GM21619 (cell line): ENCODE data around the gene PCCA.
"Not testable (repeated sequence)": the region's sequence is repeated elsewhere in the genome, so short reads cannot be mapped to it uniquely, and the experiment has no call there.

Experiments
- ATAC-seq: cut with Tn5 transposase; IDR thresholded peaks from one replicate; pipeline ENCODE4 v1.9.1; 2021; ENCODE audit not compliant: unreplicated experiment

The PCCA gene

DNA sequence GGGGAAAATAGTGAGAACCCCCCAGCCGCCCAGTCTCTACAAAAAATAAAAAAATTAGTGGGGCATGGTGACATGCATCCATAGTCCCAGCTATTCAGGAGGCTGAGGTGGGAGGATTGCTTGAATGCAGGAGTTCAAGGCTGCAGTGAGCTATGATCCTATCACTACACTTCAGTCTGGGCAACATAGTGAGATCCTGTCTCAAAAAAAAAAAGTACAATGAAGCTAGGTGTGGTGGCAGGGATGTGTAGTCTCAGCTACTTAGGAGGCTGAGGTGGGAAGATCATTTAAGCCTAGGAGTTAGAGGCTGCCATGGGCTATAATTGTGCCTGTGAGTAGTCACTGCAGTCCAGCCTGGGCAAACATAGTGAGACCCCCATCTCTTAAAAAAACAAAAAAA is 8.9 kb downstream of the PCCA start:
- no peak for ATAC-seq

DNA sequence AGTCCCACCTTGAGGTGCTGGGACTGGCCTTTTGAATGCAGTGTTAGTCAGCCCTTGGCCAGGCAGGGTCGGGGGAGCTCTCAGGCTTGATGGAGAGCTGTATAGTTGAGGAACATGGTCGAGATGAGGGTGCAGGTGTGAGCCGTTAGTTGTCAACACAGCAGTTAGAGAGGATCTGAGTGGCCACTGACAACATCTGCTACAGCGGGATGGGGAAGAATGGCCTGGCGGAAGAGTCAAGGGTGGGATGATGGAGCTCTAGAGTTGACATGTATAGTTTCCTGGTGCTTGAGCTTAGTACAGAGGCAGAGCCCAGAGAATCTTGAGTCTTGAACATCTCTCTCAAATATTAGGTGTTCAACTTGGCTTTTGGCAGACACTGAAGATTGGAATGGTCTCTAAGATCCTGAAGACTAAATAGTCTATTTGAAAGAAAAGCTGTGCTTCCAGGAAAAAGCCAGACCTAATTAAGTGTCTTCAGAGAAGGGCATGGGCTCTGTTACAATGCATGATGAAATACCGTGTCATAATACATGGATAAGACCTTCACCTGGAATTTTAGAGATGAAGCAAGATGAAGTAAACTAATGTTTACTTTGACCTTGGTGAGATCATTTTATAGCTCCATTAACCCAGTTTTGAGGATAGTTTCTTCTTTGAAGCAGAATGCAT is 9.7 kb downstream of the PCCA start:
- no peak for ATAC-seq

DNA sequence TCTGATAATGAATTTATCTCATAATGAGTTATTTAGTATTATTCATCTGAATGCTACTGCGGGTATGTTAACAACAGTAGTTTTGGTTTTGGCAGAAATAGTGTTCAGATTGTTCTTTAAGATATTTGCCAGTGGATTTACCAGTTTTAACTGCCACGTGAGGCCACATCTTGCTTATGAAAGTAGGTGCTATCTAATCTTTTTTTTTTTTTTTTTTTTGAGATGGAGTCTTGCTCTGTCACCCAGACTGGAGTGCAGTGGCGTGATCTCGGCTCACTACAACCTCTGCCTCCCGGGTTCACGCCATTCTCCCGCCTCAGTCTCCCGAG is 10.2 kb downstream of the PCCA start:
- not testable (repeated sequence) for ATAC-seq

DNA sequence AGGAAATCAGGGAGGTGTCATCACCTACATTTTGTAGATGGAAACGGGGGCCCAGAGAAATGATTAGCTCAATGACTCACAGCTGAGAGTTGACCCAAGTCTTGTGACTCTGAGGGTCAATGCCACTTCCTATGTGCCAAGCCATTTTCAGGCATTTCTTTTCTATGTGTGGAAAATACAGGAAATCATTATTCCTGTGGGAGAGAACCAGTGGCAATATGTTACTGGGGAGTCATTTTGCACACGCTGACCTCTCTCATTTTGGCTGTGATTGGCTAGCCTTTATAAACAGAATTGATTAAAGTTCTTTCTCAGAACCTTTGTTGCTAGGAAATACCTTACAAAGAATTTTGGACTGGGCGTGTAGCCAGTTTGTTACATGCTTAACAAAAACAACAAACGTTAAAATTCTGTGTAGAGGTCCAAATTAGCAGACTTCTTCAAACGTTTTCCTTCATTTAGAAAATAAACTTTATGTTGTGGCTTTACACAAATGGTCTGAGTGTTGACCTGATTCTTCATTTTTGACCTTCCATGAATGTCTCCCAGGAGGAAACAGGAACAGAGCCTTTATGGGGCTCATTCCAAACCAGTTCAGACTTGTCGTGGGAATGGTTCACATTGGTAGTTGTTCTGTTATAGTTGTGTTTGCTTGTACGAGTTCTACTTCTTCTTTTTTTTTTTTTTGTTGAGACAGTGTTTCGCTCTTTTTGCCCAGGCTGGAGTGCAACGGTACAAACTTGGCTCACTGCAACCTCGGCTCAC is 11.4 kb downstream of the PCCA start:
- no peak for ATAC-seq

DNA sequence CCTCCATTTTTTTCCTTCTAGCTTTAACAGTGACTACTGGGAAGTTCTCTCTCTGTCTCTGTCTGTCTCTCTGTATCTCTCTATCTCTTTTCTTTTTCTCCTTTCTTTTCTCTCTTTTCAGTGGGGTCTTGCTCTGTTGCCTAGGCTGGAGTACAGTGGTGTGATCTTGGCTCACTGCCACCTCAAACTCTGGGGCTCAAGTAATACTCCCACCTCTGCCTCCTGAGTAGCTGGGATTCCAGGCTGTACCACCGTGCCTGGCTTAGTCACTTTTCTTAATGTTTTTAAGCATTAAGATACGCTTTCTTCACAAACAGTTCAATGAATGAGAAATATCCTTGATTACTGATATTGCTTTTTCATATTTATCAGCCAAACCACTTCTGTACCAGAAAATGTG is 13.1 kb downstream of the PCCA start:
- ATAC-seq = no peak

DNA sequence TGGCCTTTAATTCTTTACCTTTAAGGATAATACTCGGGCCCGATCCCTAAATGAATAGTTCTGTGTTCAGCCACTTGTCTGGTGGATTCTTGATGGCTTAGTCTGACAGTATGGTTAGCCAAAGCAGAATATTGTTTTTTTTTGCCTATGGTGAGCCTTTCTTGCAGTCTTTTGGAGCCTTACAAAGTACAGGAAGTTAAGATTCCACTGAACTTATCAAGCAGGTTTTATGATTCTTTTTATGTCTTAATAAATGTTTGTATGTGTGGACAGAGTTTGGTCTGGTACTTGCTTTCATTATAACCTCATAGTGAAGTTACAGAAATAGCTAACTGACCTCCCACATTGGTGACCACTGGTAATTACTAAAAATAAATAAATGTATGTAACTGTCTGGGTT is 17.1 kb downstream of the PCCA start:
- no peak for ATAC-seq

DNA sequence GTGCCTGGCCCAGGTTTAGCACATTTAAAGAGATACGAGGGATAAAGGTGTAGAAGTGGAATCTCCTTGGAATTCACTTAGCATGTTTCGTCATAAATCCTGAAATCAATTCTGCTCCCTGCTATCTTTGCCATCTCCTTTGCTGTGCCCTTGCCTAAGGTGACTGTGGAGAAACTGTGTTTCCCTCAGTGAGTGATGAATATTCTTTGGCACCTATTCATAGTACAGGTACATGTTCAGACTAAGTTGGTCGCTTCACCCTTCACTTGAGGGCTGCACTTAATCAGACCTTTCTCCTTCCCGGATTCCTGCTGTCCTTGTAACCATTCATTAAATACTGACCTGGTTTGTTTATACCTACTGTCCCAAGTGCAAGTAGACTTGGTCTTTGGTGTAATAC is 17.8 kb downstream of the PCCA start:
- ATAC-seq = no peak

DNA sequence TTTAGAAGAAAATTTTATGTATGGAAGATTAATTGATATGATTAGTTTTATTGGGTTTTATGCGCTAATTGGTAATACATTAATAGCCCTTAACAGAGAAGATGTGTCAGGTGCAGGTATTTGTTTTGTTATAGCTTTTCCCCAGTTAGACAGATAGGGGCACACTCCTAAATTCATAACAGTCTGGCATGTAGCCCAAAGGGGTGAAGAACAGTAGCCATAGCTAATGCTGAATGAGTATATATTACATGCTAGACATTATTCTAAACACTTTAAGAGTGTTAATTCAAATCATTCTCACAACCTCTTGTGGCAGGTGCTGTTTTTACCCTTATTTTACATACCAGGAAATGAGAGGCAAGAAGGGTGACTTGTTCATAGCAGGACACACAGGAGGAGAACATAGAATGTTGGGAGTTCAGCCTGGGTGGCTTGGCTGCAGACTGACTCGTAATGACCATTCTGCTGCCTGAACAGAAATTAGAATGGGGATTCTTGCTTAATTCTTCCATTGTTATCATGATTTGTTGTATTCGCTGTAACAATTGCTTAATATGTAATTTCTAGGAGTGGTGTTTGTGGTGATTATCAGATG is 20.1 kb downstream of the PCCA start:
- peak; percentile 75 for ATAC-seq

DNA sequence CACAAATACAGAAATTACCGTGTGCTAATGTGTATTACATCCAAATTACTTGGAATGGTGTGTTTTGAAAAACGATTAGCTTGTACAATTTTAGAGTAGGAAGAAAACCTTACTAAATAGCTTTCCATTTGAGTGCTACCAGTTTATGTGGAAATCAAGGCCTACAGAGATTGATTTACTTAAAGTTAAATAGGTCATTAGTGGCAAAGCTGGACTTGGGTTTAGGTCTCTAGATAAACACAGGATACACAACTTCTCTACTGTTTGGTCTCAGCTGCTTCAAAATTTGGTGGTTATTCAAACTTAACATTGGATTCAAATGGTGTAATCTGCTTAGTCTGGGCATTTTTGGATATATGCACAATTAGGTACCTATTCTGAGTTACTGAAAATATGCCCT is 21.4 kb downstream of the PCCA start:
- ATAC-seq = no peak

DNA sequence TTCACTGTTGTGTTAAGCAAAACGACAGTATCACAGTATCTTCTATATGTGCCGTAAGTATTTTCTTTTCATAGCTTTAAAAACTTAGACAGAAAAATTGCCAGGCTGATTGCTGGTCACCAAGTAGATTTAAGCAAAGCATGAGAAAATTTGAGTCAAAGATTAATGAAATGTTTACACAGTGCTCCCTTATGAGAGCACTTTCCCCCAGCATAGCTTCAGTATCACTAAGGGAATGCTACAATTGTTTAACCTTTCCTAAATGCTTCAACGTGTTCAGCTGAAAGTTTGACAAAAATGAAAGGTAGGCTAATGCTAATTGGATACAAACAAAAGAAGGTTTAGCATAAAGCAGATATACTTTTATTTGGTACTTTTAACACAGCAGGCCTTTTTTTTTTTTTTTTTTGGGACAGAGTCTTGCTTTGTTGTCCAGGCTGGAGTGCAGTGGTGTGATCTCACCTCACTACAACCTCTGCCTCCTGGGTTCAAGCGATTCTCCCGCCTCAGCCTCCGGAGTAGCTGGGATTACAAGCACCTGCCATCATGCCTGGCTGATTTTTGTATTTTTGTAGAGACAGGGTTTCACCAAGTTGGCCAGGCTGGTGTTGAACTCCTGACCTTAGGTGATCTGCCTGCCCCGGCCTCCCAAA is 23.4 kb downstream of the PCCA start:
- ATAC-seq = no peak

DNA sequence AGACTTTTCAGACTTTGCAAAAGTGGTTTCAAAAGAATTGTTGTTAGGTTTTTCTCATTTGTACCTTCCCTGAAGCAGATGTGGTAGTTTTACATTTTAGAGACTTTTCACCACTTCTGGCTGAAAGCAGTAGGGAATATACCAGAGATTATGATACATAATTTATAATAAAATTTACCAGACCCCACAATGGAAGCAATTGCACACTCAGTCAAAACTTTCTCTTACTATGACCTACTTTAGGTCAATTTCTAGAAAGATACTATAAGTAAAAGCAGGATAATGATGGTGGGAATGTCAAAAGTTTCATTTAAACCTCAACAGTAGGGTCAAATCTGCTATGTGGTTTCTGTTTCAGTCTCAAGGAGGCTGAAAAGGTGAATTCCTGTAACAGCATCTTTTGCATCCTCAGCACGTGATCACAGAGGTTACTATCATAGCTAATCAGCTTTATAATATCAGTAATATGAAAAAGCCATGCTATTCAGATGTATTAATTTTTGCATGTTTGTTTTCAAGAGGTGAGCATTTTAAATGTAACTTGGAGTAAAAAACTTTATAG is 26.9 kb downstream of the PCCA start:
- ATAC-seq = peak; percentile 70

DNA sequence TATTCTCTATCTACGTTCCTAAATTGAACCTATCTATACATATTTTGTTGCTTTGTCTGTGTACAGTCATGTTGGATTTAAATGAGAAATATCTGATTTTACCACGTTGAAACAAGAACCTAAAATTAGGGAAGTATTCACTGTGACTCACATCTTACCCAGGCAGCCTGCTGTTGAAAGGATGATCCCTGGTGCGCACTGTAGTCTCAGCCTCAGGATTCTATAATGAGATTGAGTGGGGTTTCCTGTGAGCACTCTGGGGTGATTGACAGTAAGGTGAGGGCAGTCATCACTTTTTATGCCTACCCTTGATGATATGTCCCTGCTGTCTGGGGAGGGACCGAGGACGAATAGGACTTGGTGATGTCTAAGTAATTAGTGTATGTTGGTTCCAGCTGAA is 35.4 kb downstream of the PCCA start:
- no peak for ATAC-seq

DNA sequence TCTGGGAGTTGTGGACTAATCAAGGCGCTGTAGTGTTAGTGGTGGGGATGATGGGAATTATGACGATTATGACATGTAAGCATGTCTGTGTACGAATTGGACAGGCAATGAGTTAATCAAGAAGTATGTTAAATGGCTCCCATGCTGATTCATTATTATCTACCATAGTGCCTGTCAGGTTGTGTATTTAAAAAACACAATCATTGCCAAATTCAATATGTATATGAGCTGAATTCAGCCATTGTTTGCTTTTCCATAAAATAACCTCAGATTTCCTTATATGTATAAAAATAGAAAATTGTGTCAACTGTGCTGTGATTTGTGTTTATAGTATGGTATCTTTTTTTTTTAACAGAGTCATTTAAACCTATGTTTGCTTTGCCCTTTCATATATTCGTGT is 37.1 kb downstream of the PCCA start:
- ATAC-seq = no peak

DNA sequence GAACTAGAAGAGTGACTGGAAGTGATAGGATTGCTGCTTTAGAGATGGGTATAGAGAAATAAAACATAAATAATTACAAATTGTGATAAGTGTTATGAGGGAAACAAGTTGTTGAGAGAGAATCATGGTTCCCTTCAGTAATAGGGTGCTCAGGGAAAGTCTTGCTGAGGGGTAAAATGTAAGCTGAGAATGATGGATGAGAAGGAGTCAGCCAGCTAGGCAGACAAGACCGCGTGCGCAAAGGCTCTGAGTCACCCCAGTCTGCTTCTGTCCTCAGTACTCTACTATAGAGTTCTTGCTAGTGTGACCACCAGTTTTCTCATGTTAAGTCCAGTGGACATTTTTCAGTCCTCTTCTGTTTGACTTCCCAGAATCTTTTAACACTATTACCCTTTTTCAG is 39.5 kb downstream of the PCCA start:
- no peak for ATAC-seq

DNA sequence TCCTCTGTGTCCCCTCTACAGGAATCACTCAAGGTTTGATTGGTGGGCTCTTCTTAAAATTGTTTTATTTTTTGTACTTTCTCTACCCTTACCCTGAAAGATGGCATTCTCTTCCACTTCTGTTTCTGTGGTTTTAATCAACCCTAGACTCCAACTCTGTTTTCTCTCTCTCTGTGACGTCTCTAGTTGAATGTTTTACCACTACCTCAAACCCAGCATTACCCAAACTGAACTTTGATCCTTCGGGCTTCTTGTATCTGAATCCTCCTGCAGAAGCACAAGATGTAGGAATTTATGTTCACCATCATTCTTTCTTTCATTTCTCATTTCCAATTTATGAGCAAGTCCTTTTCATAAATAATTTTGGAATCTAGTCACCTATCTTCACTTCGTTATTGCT is 39.9 kb downstream of the PCCA start:
- ATAC-seq = no peak

DNA sequence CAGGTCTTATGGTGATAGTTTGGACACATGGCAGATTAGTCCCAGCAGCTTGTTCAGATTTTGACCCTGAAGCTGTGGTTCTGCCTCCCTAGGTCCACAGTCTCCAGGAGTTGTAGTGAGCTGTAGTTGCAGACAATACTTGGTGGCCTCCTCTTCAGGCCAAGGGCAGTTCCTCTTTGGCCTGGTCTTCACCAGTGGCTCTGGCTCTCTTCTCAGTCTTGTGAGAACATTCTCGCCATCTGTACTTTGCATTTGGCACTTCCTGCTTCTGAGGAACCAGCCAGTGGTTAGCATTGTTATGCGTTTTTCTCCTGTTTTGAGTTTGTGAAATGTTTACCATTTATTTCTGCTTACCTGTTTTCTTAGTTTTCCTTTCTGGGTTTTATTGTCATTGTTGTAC is 40.7 kb downstream of the PCCA start:
- ATAC-seq = peak; percentile 84

DNA sequence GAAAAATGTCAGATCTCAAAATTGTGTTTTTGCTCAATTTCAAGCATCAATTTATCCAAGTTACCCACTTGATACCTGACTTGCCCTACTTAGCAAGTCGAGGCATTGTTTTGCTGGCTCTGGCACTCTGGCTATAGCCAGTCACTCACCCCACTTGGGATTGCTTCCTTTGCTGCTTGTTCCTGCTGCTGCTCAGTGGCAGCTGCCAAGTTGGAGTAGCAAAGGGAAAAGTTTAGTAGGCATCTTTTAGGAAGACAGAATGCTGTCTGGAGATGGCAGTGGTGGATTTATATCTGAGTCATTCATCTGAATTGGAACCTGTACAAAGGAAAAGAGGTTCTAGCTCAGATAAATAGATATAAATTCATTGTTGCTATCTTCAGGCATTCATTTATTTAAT is 41.2 kb downstream of the PCCA start:
- no peak for ATAC-seq

DNA sequence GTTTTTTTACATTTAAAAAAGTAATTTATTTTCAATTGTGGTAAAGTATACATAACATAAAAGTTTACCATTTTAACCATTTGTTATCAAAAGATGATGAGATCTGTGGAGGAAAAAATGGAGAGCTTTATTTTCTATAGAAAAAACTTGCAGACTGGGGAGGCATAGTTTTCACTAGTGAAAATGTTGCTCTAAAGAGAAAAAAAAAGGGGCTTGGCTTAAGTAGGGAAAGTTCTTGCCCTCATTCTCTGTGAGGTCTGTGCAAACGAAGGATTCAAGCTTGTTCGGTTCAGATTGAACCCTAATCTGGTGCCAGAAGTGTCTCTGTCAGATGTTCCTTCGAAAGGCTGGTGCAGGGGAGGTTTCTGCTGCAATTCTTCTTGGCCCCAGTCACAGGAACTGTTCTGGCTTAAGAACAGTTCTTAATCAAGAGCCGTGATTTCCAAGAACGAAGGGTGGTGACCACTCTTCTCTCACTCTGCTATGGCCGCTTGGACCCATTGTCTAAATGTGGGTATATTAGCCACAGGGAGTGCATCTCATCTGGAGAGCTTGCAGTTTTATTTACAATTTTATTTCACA is 42.1 kb downstream of the PCCA start:
- ATAC-seq = no peak

DNA sequence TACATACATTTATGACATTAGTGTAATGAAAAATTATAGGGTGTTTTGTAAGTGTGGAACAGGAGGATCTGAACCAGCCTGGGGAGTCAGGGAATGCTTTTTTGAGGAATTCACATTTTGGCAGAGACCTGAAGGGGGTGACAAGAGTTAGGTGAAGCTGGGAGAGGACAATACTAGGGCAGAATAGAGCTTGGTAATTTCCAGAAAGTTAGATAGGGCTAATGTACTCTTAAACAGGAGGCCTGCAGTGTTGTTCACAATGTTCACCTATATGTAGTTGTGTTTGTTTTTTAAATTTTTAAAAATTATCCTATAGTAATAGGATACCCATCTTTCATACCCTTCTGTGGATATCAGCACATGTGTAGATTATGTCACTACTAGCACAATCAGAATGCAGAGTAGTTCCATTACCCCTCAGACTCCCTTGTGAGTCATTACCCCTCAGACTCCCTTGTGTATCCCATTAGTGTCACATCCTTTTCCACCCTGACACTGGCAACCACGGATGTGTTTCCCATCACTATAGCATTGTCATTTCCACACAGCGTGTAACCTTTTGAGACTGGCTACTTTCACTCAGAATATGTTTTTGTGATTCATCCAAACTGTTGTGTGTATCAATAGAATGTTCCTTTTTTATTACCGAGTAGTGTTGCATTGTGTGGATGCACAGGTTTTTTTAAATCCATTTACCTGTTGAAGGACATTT is 43.1 kb downstream of the PCCA start:
- ATAC-seq = no peak

DNA sequence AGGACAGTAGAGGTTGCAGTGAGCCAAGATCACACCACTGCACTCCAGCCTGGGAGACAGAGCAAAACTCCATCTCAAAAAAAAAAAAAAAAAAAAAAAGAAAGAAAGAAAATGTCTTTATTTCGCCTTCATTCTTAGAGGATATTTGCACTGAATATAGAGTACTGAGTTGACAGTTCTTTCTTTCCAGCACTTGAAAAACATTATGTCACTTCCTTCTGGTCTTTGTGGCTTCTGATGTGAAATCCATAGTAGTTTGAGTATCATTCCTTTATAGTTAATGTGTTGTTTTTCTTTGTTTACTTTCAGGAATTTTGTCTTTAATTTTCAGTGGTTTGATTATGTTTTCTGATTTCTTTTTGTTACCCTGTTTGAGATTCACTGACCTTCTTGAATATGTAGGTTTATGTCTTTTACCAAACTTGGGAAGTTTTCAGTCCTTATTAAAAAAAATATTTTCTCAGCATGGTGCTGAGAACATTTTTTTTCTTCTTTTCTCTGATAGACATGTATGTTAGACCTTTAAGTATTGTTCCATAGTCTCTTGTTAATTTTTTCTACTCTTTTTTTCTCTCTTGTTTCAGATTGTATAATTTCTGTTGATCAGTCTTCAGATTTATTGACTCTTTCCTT is 50.1 kb downstream of the PCCA start:
- ATAC-seq = no peak
